Subcutaneous abdominal adipose tissue (tissue), 5 donors: ENCODE data around the gene NISCH.

Experiments used
- H3K27ac ChIP-seq: one replicate; pipeline ENCODE4 v1.7.0; 2013; ENCODE audit warnings: low read depth, mild to moderate bottlenecking, inconsistent platforms, low read length, moderate library complexity
- H3K27me3 ChIP-seq, 5 donors: one replicate each; pipeline ENCODE4 v1.7.0; 2013; ENCODE audit warnings: low read length in 5 of 5, inconsistent platforms in 1 of 5; ENCODE audit not compliant: control insufficient read depth in 5 of 5, insufficient read depth in 4 of 5
- H3K36me3 ChIP-seq, 5 donors: one replicate each; pipeline ENCODE4 v1.7.0; 2013; ENCODE audit warnings: low read length in 5 of 5; ENCODE audit not compliant: control insufficient read depth in 5 of 5, insufficient read depth in 5 of 5
- H3K4me1 ChIP-seq, 5 donors: one replicate each; pipeline ENCODE4 v1.7.0; 2013; ENCODE audit warnings: low read length in 5 of 5, mild to moderate bottlenecking in 3 of 5, moderate library complexity in 1 of 5; ENCODE audit not compliant: control insufficient read depth in 5 of 5, insufficient read depth in 5 of 5
- H3K4me3 ChIP-seq, 5 donors: one replicate each; pipeline ENCODE4 v1.7.0; 2013; ENCODE audit warnings: low read length in 5 of 5, low read depth in 1 of 5
- H3K9ac ChIP-seq, 5 donors: one replicate each; pipeline ENCODE4 v1.7.0; 2013; ENCODE audit warnings: low read length in 5 of 5, mild to moderate bottlenecking in 4 of 5, moderate library complexity in 3 of 5
- H3K9me3 ChIP-seq, 5 donors: one replicate each; pipeline ENCODE4 v1.7.0; 2013; ENCODE audit warnings: low read length in 5 of 5; ENCODE audit not compliant: control insufficient read depth in 5 of 5
- donor health status: healthy.
- donor health status: healthy.
- donor health status: healthy.
- donor health status: healthy.
- donor health status: healthy.

NISCH gene

GRCh38 chr3:52489453-52489852, 34.0 kb downstream of the NISCH start:
- H3K27ac ChIP-seq = no peak overlapping the region
- no peak overlapping the region for H3K9ac ChIP-seq
- H3K36me3 ChIP-seq = peaks cover 0 to 91% (median 83%) of the 10 kb centered on the region in 5 donors
- no peaks in the 10 kb centered on the region for H3K27me3 ChIP-seq
- H3K4me3 ChIP-seq = no peak overlapping the region
- no peaks in the 10 kb centered on the region for H3K9me3 ChIP-seq
- H3K4me1 ChIP-seq = peaks cover 14 to 60% (median 53%) of the 10 kb centered on the region in 5 donors

- Histone ChIP-seq H3K36me3 (peaks cover 0 to 83% (median 78%) of the 10 kb centered on the region in 5 donors), H3K9me3 (no peaks in the 10 kb centered on the region), H3K9ac (no peak overlapping the region), H3K27me3 (no peaks in the 10 kb centered on the region), H3K4me1 (peaks cover 15 to 60% (median 54%) of the 10 kb centered on the region in 5 donors), H3K4me3 (peak overlapping the region in 1 of 5 donors; percentile 11), H3K27ac (peak overlapping the region; percentile 60)
These were observed 34.9 kb downstream of the NISCH start for GRCh38 chr3:52490035-52490938.

- no peaks in the 10 kb centered on the region for H3K9me3 ChIP-seq
- H3K36me3 ChIP-seq = peaks cover 0 to 76% (median 70%) of the 10 kb centered on the region in 5 donors
- peak overlapping the region in 2 of 5 donors; percentile 15 to 44 for H3K9ac ChIP-seq
- peak overlapping the region; percentile 60 for H3K27ac ChIP-seq
- peak overlapping the region in 2 of 5 donors; percentile 16 to 21 for H3K4me3 ChIP-seq
- no peaks in the 10 kb centered on the region for H3K27me3 ChIP-seq
- peaks cover 15 to 68% (median 62%) of the 10 kb centered on the region in 5 donors for H3K4me1 ChIP-seq
These were observed 35.6 kb downstream of the NISCH start for GRCh38 chr3:52490939-52491526.

GRCh38 chr3:52492059-52492458, 36.7 kb downstream of the NISCH start:
- Histone ChIP-seq H3K9me3 (no peaks in the 10 kb centered on the region), H3K9ac (no peak overlapping the region), H3K4me3 (no peak overlapping the region), H3K4me1 (peaks cover 15 to 78% (median 68%) of the 10 kb centered on the region in 5 donors), H3K36me3 (peaks cover 0 to 65% (median 60%) of the 10 kb centered on the region in 5 donors), H3K27me3 (no peaks in the 10 kb centered on the region), H3K27ac (no peak overlapping the region)

GRCh38 chr3:52493232-52494017, 38.0 kb downstream of the NISCH start:
- Histone ChIP-seq H3K4me1 (peaks cover 15 to 90% (median 77%) of the 10 kb centered on the region in 5 donors), H3K9me3 (no peaks in the 10 kb centered on the region), H3K27me3 (no peaks in the 10 kb centered on the region), H3K4me3 (no peak overlapping the region), H3K27ac (no peak overlapping the region), H3K9ac (no peak overlapping the region), H3K36me3 (peaks cover 0 to 52% (median 46%) of the 10 kb centered on the region in 5 donors)

GRCh38 chr3:52494445-52494844, 39.0 kb downstream of the NISCH start:
- H3K27me3 ChIP-seq = no peaks in the 10 kb centered on the region
- H3K4me1 ChIP-seq = peaks cover 15 to 95% (median 78%) of the 10 kb centered on the region in 5 donors
- H3K36me3 ChIP-seq = peaks cover 0 to 42% (median 38%) of the 10 kb centered on the region in 5 donors
- H3K9ac ChIP-seq = peak overlapping the region in 2 of 5 donors; percentile 20 to 59
- H3K27ac ChIP-seq = peak overlapping the region; percentile 78
- peak overlapping the region in 2 of 5 donors; percentile 63 to 69 for H3K4me3 ChIP-seq
- no peaks in the 10 kb centered on the region for H3K9me3 ChIP-seq

GRCh38 chr3:52494886-52495495, 39.6 kb downstream of the NISCH start, which contains the start of gene STAB1:
STAB1 (plus strand) TSS chr3:52495338; CDS start chr3:52495414, 76 bp downstream.
- peaks cover 14 to 91% (median 75%) of the 10 kb centered on the region in 5 donors for H3K4me1 ChIP-seq

GRCh38 chr3:52495777-52496602, 40.6 kb downstream of the NISCH start:
- Histone ChIP-seq H3K9me3 (no peaks in the 10 kb centered on the region), H3K27me3 (no peaks in the 10 kb centered on the region), H3K27ac (peak overlapping the region; percentile 78), H3K4me1 (peaks cover 10 to 91% (median 71%) of the 10 kb centered on the region in 5 donors), H3K4me3 (peak overlapping the region; percentile 46 to 69 (median 63)), H3K36me3 (peaks cover 0 to 27% (median 22%) of the 10 kb centered on the region in 5 donors), H3K9ac (peak overlapping the region in 4 of 5 donors; percentile 29 to 83 (median 72))

More at GRCh38 chr3:52494886-52495495, 39.6 kb downstream of the NISCH start, which contains the start of gene STAB1:
- H3K9me3 ChIP-seq = no peaks in the 10 kb centered on the region
- peak within 1 kb of the TSS; percentile 78 for H3K27ac ChIP-seq
- no peaks in the 10 kb centered on the region for H3K27me3 ChIP-seq
- H3K36me3 ChIP-seq = peaks cover 0 to 37% (median 32%) of the 10 kb centered on the region in 5 donors
- peak within 1 kb of the TSS; percentile 46 to 69 (median 63) for H3K4me3 ChIP-seq
- peak within 1 kb of the TSS in 4 of 5 donors; percentile 29 to 83 (median 72) for H3K9ac ChIP-seq
